GM21515 (cell line): ENCODE data around the gene KIF26B.

Experiments used
- ATAC-seq: cut with Tn5 transposase; IDR thresholded peaks from one replicate; pipeline ENCODE4 v1.9.1; 2021; ENCODE audit not compliant: unreplicated experiment

Gene KIF26B

GRCh38 chr1:245448975-245449431 is 294.2 kb downstream of the KIF26B start:
- ATAC-seq = no peak

DNA sequence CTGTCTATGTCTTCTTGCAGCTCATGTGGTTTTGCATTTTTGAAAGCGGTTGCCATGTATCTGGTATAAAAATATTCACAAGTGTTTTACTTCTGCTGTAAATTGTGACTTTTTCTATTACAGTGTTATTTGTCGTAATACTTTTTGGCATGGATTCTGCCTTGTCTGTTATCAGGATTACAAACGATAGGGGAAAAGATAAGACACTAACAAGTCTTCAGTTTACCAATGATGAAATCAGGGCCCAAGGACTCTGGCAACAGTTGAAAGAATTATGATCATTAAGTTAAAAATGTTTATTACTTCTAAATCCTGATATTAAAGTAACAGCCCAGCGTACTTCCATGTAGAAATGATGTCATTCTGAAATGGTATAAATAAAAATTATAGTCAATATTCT is 298.8 kb downstream of the KIF26B start:
- ATAC-seq = no peak

- no peak for ATAC-seq
Measured at GRCh38 chr1:245454051-245454450, 299.3 kb downstream of the KIF26B start.

GRCh38 chr1:245457562-245457961 is 302.8 kb downstream of the KIF26B start:
- no peak for ATAC-seq

GRCh38 chr1:245458234-245458633 is 303.4 kb downstream of the KIF26B start:
- ATAC-seq = no peak

DNA sequence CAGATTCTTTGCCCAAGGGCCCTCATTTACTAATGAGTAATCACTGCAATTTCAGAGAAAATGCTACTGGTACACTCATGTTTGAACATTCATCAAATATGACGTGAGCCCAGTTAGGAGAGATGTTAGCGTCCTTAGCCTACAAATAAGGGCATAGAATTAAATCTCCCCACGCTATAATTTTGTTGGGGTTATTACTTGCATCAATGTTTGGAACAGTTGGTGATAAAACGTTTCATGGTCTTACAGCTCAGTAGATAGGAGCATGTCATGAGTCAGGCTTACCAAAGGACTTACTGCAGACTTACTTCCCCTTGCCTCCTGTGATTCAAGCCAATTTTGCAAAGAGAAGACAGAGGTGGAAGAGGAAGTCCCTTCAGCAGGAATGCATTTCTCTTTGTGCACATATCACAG is 304.0 kb downstream of the KIF26B start:
- no peak for ATAC-seq

DNA sequence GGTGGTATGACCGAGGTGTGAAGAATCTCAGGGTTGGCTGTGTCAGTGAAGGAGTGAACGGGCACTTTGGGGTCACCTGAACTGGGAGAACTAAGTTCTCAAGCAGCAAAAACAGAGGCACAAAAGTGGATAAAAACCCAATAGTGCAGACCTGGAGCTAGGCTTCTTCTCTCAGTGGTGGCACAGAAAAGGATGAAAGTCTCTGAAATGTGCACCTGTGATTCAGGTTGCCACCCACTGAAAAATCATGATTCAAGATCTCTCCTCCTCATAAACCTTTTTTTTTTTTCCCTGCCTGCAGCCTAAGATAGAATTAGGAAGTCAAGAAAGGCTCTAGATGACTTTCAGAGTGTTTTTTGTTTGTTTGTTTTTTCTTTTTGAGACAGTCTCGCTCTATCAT is 304.8 kb downstream of the KIF26B start:
- no peak for ATAC-seq

GRCh38 chr1:245461681-245462080 is 306.9 kb downstream of the KIF26B start:
- no peak for ATAC-seq

GRCh38 chr1:245462161-245462560 is 307.4 kb downstream of the KIF26B start:
- ATAC-seq = no peak

DNA sequence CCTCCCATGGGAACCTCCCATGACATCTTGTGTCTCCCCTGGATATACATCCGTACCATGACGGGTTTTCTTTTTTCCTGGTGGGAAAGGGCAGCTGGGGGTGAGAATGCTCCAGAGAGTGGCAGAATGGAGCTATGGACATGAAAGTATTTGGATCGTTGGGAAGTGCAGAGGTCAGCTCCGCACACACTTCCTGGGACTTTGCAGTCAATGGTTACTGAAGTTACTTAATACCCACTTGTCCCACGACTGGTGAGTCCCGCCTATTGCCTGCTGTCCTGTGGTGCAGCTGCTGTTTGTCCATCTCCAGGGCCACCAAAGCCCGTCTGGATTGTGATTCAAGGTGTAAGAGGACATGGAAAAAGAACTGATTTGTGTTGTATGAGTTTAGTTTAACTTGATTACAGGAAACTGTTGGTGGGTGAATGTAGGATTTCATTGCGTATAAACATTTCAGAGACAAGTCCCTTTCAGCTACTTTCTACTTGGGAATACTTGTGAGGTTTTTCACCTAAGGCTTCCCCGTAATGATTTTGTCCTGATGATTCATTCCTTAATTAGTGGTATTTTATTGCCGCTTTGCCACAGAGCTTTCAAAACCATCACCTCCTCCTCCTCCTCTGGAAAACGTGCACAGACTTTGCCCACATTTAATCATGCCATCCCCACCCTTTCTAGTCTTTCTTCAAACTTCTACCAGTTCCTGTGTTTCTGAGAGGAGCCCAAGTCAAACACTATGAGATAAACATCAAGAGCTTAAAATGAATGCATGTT is 308.8 kb downstream of the KIF26B start:
- ATAC-seq = no peak

DNA sequence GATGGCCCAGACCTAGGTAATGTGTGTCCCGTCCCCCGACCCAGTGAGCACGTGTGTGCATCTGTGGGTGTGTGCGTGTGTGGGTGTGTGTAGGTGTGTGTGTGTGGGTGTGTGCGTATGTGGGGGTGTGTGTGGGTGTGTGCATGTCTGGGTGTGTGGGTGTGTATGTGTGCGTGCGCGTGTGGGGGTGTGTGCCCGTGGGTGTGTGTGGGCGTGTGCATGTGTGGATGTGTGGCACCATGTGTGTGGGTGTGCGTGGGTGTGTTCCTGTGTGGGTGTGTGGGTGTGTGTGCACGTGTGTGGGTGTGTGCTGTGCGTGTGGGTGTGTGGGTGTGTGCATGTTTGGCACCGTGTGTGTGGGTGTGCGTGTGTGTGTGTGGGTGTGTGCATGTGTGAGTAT is 309.5 kb downstream of the KIF26B start:
- no peak for ATAC-seq

- ATAC-seq = no peak
Measured at GRCh38 chr1:245465666-245466065, 310.9 kb downstream of the KIF26B start.

- ATAC-seq = no peak
Measured at GRCh38 chr1:245466261-245466660, 311.5 kb downstream of the KIF26B start.

DNA sequence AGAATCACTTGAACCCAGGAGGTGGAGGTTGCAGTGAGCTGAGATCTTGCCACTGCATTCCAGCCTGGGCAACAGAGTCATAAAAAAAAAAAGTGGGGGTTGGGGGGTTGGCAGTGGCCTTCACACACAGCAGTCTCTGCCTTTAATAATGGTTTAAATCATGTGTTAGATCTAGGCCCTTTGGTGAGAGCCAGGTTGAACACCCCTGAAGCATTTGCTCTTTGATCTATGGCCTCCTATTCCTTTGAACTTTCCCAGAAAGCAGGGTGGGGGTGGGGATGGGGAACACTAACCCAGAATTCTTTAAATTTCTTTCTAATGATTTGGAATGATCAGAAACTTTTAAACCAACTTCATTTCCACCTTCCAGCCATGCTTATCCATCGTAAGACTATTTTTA is 313.0 kb downstream of the KIF26B start:
- no peak for ATAC-seq

GRCh38 chr1:245469006-245469405 is 314.2 kb downstream of the KIF26B start:
- ATAC-seq = no peak

- no peak for ATAC-seq
Measured at GRCh38 chr1:245469734-245470133, 314.9 kb downstream of the KIF26B start.

- no peak for ATAC-seq
Measured at GRCh38 chr1:245475126-245475525, 320.3 kb downstream of the KIF26B start.

GRCh38 chr1:245475961-245476516 is 321.3 kb downstream of the KIF26B start:
- ATAC-seq = no peak

- no peak for ATAC-seq
Measured at GRCh38 chr1:245477941-245478340, 323.2 kb downstream of the KIF26B start.

DNA sequence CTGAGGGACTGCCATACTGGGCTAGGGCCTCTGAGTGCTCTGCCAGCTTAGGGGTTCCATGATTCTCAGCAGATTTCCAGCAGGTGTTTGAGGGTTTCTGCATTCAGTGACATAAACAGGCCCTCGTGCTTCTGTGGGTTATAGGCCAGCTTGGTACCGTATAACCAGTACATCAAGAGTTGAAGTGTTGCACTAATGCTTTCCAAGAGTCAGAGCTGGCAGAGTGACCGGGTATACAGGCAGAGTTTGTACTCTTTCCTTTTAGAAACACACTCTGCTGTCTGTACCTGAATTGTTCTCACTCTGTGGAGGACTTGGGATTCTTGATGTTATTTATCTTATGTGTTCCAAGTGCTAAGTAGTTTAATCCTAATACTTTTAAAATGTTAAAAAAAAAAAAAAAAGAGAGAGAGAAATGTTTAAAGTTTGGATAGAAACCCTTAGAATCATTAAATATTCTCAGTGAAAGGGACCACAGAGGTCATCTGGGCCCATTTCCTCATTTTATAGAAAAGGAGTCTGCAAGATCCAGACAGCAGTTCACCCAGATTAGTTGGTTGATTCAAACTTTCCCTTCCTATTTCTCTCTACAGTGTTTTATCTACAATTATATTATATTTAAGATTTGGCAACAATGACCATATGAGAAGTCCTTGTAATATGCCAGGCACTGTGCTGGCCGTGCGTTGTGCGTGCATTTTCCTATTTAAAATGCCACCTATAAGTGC is 325.8 kb downstream of the KIF26B start:
- ATAC-seq = no peak

GRCh38 chr1:245481261-245481660 is 326.5 kb downstream of the KIF26B start:
- ATAC-seq = no peak

GRCh38 chr1:245483247-245483646 is 328.5 kb downstream of the KIF26B start:
- no peak for ATAC-seq
